MM.1S (cell line): ENCODE results near the gene ACCSL.

Experiments
- DNase-seq: peaks from one replicate; pipeline ENCODE4 v3.0.0-alpha.2; 2015
- H2AFZ ChIP-seq: fragments of 300-600 bp; sonication (generic); 2 replicates; pipeline ENCODE4 v1.6.0; 2016; ENCODE audit warnings: antibody characterized with exemption, low read length
- H3F3A ChIP-seq: fragments of 300-600 bp; sonication (generic); 2 replicates; pipeline ENCODE4 v1.6.1; 2016; ENCODE audit warnings: mild to moderate bottlenecking, antibody characterized with exemption, low read length, moderate library complexity, mixed read lengths; ENCODE audit not compliant: insufficient read depth
- H3K27ac ChIP-seq: fragments of 300-600 bp; sonication (generic); 2 replicates; pipeline ENCODE4 v1.5.1; 2016; ENCODE audit warnings: mild to moderate bottlenecking, low read length
- H3K27me3 ChIP-seq: fragments of 300-600 bp; sonication (generic); replicated peaks from 2 replicates; pipeline ENCODE4 v1.6.0; 2016; ENCODE audit warnings: low read length; ENCODE audit not compliant: insufficient read depth
- H3K36me3 ChIP-seq: fragments of 300-600 bp; sonication (generic); replicated peaks from 2 replicates; pipeline ENCODE4 v1.6.1; 2016; ENCODE audit warnings: mild to moderate bottlenecking, low read length, mixed read lengths; ENCODE audit not compliant: insufficient read depth
- H3K4me1 ChIP-seq: fragments of 300-600 bp; sonication (generic); 2 replicates; pipeline ENCODE4 v1.6.1; 2016; ENCODE audit warnings: low read length, mixed read lengths
- H3K4me2 ChIP-seq: fragments of 300-600 bp; sonication (generic); 2 replicates; pipeline ENCODE4 v1.6.0; 2016; ENCODE audit warnings: low read depth, low read length
- H3K4me3 ChIP-seq: fragments of 300-600 bp; sonication (generic); 2 replicates; pipeline ENCODE4 v1.5.1; 2016; ENCODE audit warnings: low read length, mixed read lengths
- H3K79me2 ChIP-seq: fragments of 300-600 bp; sonication (generic); 2 replicates; pipeline ENCODE4 v1.6.1; 2016; ENCODE audit warnings: mixed run types, low read length, mixed read lengths
- H3K9ac ChIP-seq: fragments of 300-600 bp; sonication (generic); 2 replicates; pipeline ENCODE4 v1.6.1; 2016; ENCODE audit warnings: low read length, mixed read lengths
- H3K9me2 ChIP-seq: fragments of 300-600 bp; sonication (generic); replicated peaks from 2 replicates; pipeline ENCODE4 v1.6.1; 2016; ENCODE audit warnings: mild to moderate bottlenecking, low read length, mixed read lengths; ENCODE audit not compliant: insufficient read depth
- H3K9me3 ChIP-seq: fragments of 300-600 bp; sonication (generic); replicated peaks from 2 replicates; pipeline ENCODE4 v1.6.1; 2016; ENCODE audit warnings: mild to moderate bottlenecking, low read length, mixed read lengths; ENCODE audit not compliant: insufficient read depth
- H4K20me1 ChIP-seq: fragments of 300-600 bp; sonication (generic); 2 replicates; pipeline ENCODE4 v1.6.1; 2016; ENCODE audit warnings: mild to moderate bottlenecking, low read length, moderate library complexity, mixed read lengths; ENCODE audit not compliant: insufficient read depth
- CTCF ChIP-seq: fragments of 300-600 bp; sonication (generic); IDR thresholded peaks from 2 replicates; pipeline ENCODE4 v1.5.1; 2016; ENCODE audit warnings: antibody characterized with exemption, low read length, mixed read lengths
- EZH2 ChIP-seq: fragments of 300-600 bp; sonication (generic); optimal IDR thresholded peaks from 2 replicates; pipeline ENCODE3; 2017; ENCODE audit warnings: low read depth, mild to moderate bottlenecking, antibody characterized with exemption, low read length, mixed read lengths
- EZH2phosphoT487 ChIP-seq: fragments of 300-600 bp; sonication (generic); IDR thresholded peaks from 2 replicates; pipeline ENCODE4 v1.6.1; 2018; ENCODE audit warnings: antibody characterized with exemption, low read length

ACCSL gene

GRCh38 chr11:44029977-44030911, 17.5 kb upstream of the ACCSL start:
- Histone ChIP-seq H3K4me1 (no peaks in the 10 kb centered on the region), H3K4me3 (no peak overlapping the region), H3K27ac (no peak overlapping the region), H3K9me3 (no peaks in the 10 kb centered on the region), H3K36me3 (no peaks in the 10 kb centered on the region), H3K9me2 (no peaks in the 10 kb centered on the region), H3K9ac (no peak overlapping the region), H3F3A (no peaks in the 10 kb centered on the region), H2AFZ (no peak overlapping the region), H4K20me1 (no peaks in the 10 kb centered on the region), H3K27me3 (no peaks in the 10 kb centered on the region), H3K4me2 (no peak overlapping the region), H3K79me2 (no peaks in the 10 kb centered on the region)
- no peak for DNase-seq
- TF ChIP-seq EZH2phosphoT487, result no peak
- no peak for TF ChIP-seq EZH2
- TF ChIP-seq CTCF, result no peak

GRCh38 chr11:44030996-44031395, 16.8 kb upstream of the ACCSL start:
- Histone ChIP-seq H3K9ac (no peak overlapping the region), H3K9me3 (no peaks in the 10 kb centered on the region)

GRCh38 chr11:44031549-44031948, 16.2 kb upstream of the ACCSL start:
- TF ChIP-seq EZH2 (no peak), CTCF (no peak)
- Histone ChIP-seq H3K4me1 (no peaks in the 10 kb centered on the region), H3K27me3 (no peaks in the 10 kb centered on the region), H3K9me3 (no peaks in the 10 kb centered on the region), H3K79me2 (no peaks in the 10 kb centered on the region), H3K27ac (no peak overlapping the region), H3K4me2 (no peak overlapping the region), H3K9me2 (no peaks in the 10 kb centered on the region), H3K9ac (no peak overlapping the region), H3F3A (no peaks in the 10 kb centered on the region), H3K36me3 (no peaks in the 10 kb centered on the region), H2AFZ (no peak overlapping the region), H4K20me1 (no peaks in the 10 kb centered on the region), H3K4me3 (no peak overlapping the region)
- DNase-seq, result no peak

More at GRCh38 chr11:44030996-44031395, 16.8 kb upstream of the ACCSL start:
- no peaks in the 10 kb centered on the region for H3F3A ChIP-seq
- no peak for TF ChIP-seq EZH2
- TF ChIP-seq EZH2phosphoT487, result no peak
- no peak for TF ChIP-seq CTCF
- H3K27me3 ChIP-seq, result no peaks in the 10 kb centered on the region
- DNase-seq, result no peak
- no peak overlapping the region for H3K4me3 ChIP-seq
- no peak overlapping the region for H3K27ac ChIP-seq
- H2AFZ ChIP-seq, result no peak overlapping the region
- H4K20me1 ChIP-seq, result no peaks in the 10 kb centered on the region
- no peaks in the 10 kb centered on the region for H3K4me1 ChIP-seq
- no peaks in the 10 kb centered on the region for H3K9me2 ChIP-seq
- H3K4me2 ChIP-seq, result no peak overlapping the region
- no peaks in the 10 kb centered on the region for H3K36me3 ChIP-seq
- no peaks in the 10 kb centered on the region for H3K79me2 ChIP-seq
